Activated T-cell treated with anti-CD3 and anti-CD28 coated beads, Interleukin-2, amount 50 U/mL, for 24 hours (primary cell): ENCODE results near the gene ARHGAP26.

Source experiments
- DNase-seq: peaks from one replicate; pipeline ENCODE4 v3.0.0-alpha.2; 2020
- H3K27ac Mint-ChIP-seq: 2 replicates; pipeline ENCODE4 v1.8.0; 2020; ENCODE audit warnings: mild to moderate bottlenecking, mixed read lengths
- H3K27me3 Mint-ChIP-seq: 2 replicates; pipeline ENCODE4 v1.8.0; 2020; ENCODE audit warnings: mixed read lengths
- H3K36me3 Mint-ChIP-seq: 2 replicates; pipeline ENCODE4 v1.8.0; 2020; ENCODE audit warnings: low read depth, mixed read lengths
- H3K4me1 Mint-ChIP-seq: 2 replicates; pipeline ENCODE4 v1.8.0; 2020; ENCODE audit warnings: low read depth, mixed read lengths
- H3K4me3 Mint-ChIP-seq: 2 replicates; pipeline ENCODE4 v1.8.0; 2020; ENCODE audit warnings: mild to moderate bottlenecking, moderate library complexity, mixed read lengths
- H3K9me3 Mint-ChIP-seq: 2 replicates; pipeline ENCODE4 v1.8.0; 2020; ENCODE audit warnings: mixed read lengths

ARHGAP26 gene

GRCh38 chr5:142878638-142879037, 108.5 kb downstream of the ARHGAP26 start:
- no peak overlapping the region for H3K4me3 Mint-ChIP-seq

GRCh38 chr5:142881076-142881783, 111.1 kb downstream of the ARHGAP26 start:
- Mint-ChIP-seq H3K27ac (no peak overlapping the region), H3K27me3 (no peaks in the 10 kb centered on the region), H3K9me3 (no peaks in the 10 kb centered on the region), H3K4me3 (no peak overlapping the region), H3K4me1 (peaks cover 6% of the 10 kb centered on the region), H3K36me3 (peaks cover 28% of the 10 kb centered on the region)
- DNase-seq: no peak

More at GRCh38 chr5:142878638-142879037, 108.5 kb downstream of the ARHGAP26 start:
- H3K36me3 Mint-ChIP-seq: peaks cover 27% of the 10 kb centered on the region
- H3K4me1 Mint-ChIP-seq: peaks cover 6% of the 10 kb centered on the region
- no peak for DNase-seq
- no peak overlapping the region for H3K27ac Mint-ChIP-seq
- no peaks in the 10 kb centered on the region for H3K9me3 Mint-ChIP-seq
- H3K27me3 Mint-ChIP-seq: no peaks in the 10 kb centered on the region

GRCh38 chr5:142881784-142882126, 111.6 kb downstream of the ARHGAP26 start:
- DNase-seq: no peak
- Mint-ChIP-seq H3K27ac (no peak overlapping the region), H3K4me3 (no peak overlapping the region), H3K27me3 (no peaks in the 10 kb centered on the region), H3K9me3 (no peaks in the 10 kb centered on the region), H3K36me3 (peaks cover 28% of the 10 kb centered on the region), H3K4me1 (peaks cover 5% of the 10 kb centered on the region)

GRCh38 chr5:142883025-142883424, 112.8 kb downstream of the ARHGAP26 start:
- peaks cover 28% of the 10 kb centered on the region for H3K36me3 Mint-ChIP-seq
- H3K9me3 Mint-ChIP-seq: no peaks in the 10 kb centered on the region
- no peak for DNase-seq
- peaks cover 3% of the 10 kb centered on the region for H3K4me1 Mint-ChIP-seq
- H3K27ac Mint-ChIP-seq: no peak overlapping the region
- H3K4me3 Mint-ChIP-seq: no peak overlapping the region
- no peaks in the 10 kb centered on the region for H3K27me3 Mint-ChIP-seq

- Mint-ChIP-seq H3K4me1 (peaks cover 3% of the 10 kb centered on the region), H3K36me3 (peaks cover 28% of the 10 kb centered on the region), H3K4me3 (no peak overlapping the region), H3K9me3 (no peaks in the 10 kb centered on the region), H3K27me3 (no peaks in the 10 kb centered on the region), H3K27ac (peak overlapping the region; percentile 31)
- no peak for DNase-seq
Observed at GRCh38 chr5:142883438-142883837, 113.3 kb downstream of the ARHGAP26 start.

GRCh38 chr5:142884029-142884428, 113.9 kb downstream of the ARHGAP26 start:
- DNase-seq: no peak
- Mint-ChIP-seq H3K27ac (peak overlapping the region; percentile 20), H3K4me3 (no peak overlapping the region), H3K36me3 (peaks cover 28% of the 10 kb centered on the region), H3K9me3 (no peaks in the 10 kb centered on the region), H3K27me3 (no peaks in the 10 kb centered on the region), H3K4me1 (peaks cover 3% of the 10 kb centered on the region)

- Mint-ChIP-seq H3K9me3 (no peaks in the 10 kb centered on the region), H3K4me1 (peaks cover 2% of the 10 kb centered on the region), H3K27ac (no peak overlapping the region), H3K4me3 (no peak overlapping the region), H3K36me3 (peaks cover 16% of the 10 kb centered on the region), H3K27me3 (no peaks in the 10 kb centered on the region)
- no peak for DNase-seq
Observed at GRCh38 chr5:142886211-142886610, 116.0 kb downstream of the ARHGAP26 start.

GRCh38 chr5:142886956-142887355, 116.8 kb downstream of the ARHGAP26 start:
- DNase-seq: no peak
- Mint-ChIP-seq H3K4me1 (peaks cover 2% of the 10 kb centered on the region), H3K9me3 (no peaks in the 10 kb centered on the region), H3K27ac (no peak overlapping the region), H3K27me3 (no peaks in the 10 kb centered on the region), H3K4me3 (no peak overlapping the region), H3K36me3 (peaks cover 10% of the 10 kb centered on the region)

- DNase-seq: no peak
- Mint-ChIP-seq H3K9me3 (no peaks in the 10 kb centered on the region), H3K4me3 (no peak overlapping the region), H3K4me1 (peaks cover 2% of the 10 kb centered on the region), H3K27ac (no peak overlapping the region), H3K27me3 (no peaks in the 10 kb centered on the region), H3K36me3 (peaks cover 5% of the 10 kb centered on the region)
Observed at GRCh38 chr5:142888469-142889085, 118.4 kb downstream of the ARHGAP26 start.

- no peak for DNase-seq
- no peaks in the 10 kb centered on the region for H3K9me3 Mint-ChIP-seq
- no peak overlapping the region for H3K4me3 Mint-ChIP-seq
- H3K27ac Mint-ChIP-seq: no peak overlapping the region
- peaks cover 18% of the 10 kb centered on the region for H3K36me3 Mint-ChIP-seq
- H3K4me1 Mint-ChIP-seq: peaks cover 2% of the 10 kb centered on the region
- no peaks in the 10 kb centered on the region for H3K27me3 Mint-ChIP-seq
Observed at GRCh38 chr5:142892021-142892420, 121.8 kb downstream of the ARHGAP26 start.

- Mint-ChIP-seq H3K4me3 (no peak overlapping the region), H3K9me3 (no peaks in the 10 kb centered on the region), H3K36me3 (peaks cover 18% of the 10 kb centered on the region), H3K27ac (no peak overlapping the region), H3K4me1 (peaks cover 2% of the 10 kb centered on the region), H3K27me3 (no peaks in the 10 kb centered on the region)
- no peak for DNase-seq
Observed at GRCh38 chr5:142894315-142894714, 124.1 kb downstream of the ARHGAP26 start.

GRCh38 chr5:142894749-142895148, 124.6 kb downstream of the ARHGAP26 start:
- Mint-ChIP-seq H3K4me1 (peaks cover 2% of the 10 kb centered on the region), H3K36me3 (peaks cover 18% of the 10 kb centered on the region), H3K4me3 (no peak overlapping the region), H3K27me3 (no peaks in the 10 kb centered on the region), H3K27ac (no peak overlapping the region), H3K9me3 (no peaks in the 10 kb centered on the region)
- no peak for DNase-seq

- no peaks in the 10 kb centered on the region for H3K27me3 Mint-ChIP-seq
- no peak overlapping the region for H3K27ac Mint-ChIP-seq
- DNase-seq: no peak
- no peak overlapping the region for H3K4me3 Mint-ChIP-seq
- H3K9me3 Mint-ChIP-seq: no peaks in the 10 kb centered on the region
- no peaks in the 10 kb centered on the region for H3K4me1 Mint-ChIP-seq
- peaks cover 28% of the 10 kb centered on the region for H3K36me3 Mint-ChIP-seq
Observed at GRCh38 chr5:142896325-142897007, 126.3 kb downstream of the ARHGAP26 start.

GRCh38 chr5:142897328-142897727, 127.2 kb downstream of the ARHGAP26 start:
- DNase-seq: no peak
- H3K27ac Mint-ChIP-seq: no peak overlapping the region
- no peaks in the 10 kb centered on the region for H3K27me3 Mint-ChIP-seq
- H3K9me3 Mint-ChIP-seq: no peaks in the 10 kb centered on the region
- peaks cover 36% of the 10 kb centered on the region for H3K36me3 Mint-ChIP-seq
- no peak overlapping the region for H3K4me3 Mint-ChIP-seq
- no peaks in the 10 kb centered on the region for H3K4me1 Mint-ChIP-seq

- no peak overlapping the region for H3K27ac Mint-ChIP-seq
Observed at GRCh38 chr5:142900927-142901326, 130.8 kb downstream of the ARHGAP26 start.

More at GRCh38 chr5:142900927-142901326, 130.8 kb downstream of the ARHGAP26 start:
- H3K4me1 Mint-ChIP-seq: no peaks in the 10 kb centered on the region
- no peak for DNase-seq
- no peaks in the 10 kb centered on the region for H3K9me3 Mint-ChIP-seq
- H3K4me3 Mint-ChIP-seq: no peak overlapping the region
- peaks cover 53% of the 10 kb centered on the region for H3K36me3 Mint-ChIP-seq
- H3K27me3 Mint-ChIP-seq: no peaks in the 10 kb centered on the region
